Upper lobe of right lung (tissue), 1 donor: ENCODE results near the gene TOX3. TPM values are rescaled to one million over a fixed set of nuclear protein-coding genes. Genes with fewer than 3 reads are reported as not detected.

Experiments
- ATAC-seq: fragments of 200-7000 bp; cut with Tn5 transposase; one replicate; pipeline ENCODE4 v1.9.1; 2020; ENCODE audit warnings: mild to moderate bottlenecking, moderate library complexity
- DNase-seq: peaks from one replicate; pipeline ENCODE4 v3.0.0-alpha.2; 2020
- H3K27ac ChIP-seq: fragments of 200-600 bp; one replicate; pipeline ENCODE4 v1.8.0; 2022
- H3K27me3 ChIP-seq: fragments of 200-600 bp; one replicate; pipeline ENCODE4 v1.8.0; 2022; ENCODE audit warnings: mild to moderate bottlenecking
- H3K36me3 ChIP-seq: fragments of 200-600 bp; one replicate; pipeline ENCODE4 v1.8.0; 2022
- H3K4me1 ChIP-seq: fragments of 200-600 bp; one replicate; pipeline ENCODE4 v1.8.0; 2022
- H3K4me3 ChIP-seq: fragments of 200-600 bp; one replicate; pipeline ENCODE4 v1.8.0; 2022; ENCODE audit warnings: mild to moderate bottlenecking
- H3K9me3 ChIP-seq: fragments of 200-600 bp; one replicate; pipeline ENCODE4 v1.8.0; 2022
- intact Hi-C: fragments of 100-400 bp; cut with DNase I; formaldehyde crosslinking; loops from one replicate; pipeline ENCODE4 v1.11.0; 2022
- total RNA-seq: library from RNA; stranded (reverse); fragmentation: NEBNext Ultra II Directional; extraction: Animal tissue kit (Norgen Biotek cat#: 25700); gene quantifications from one replicate; pipeline ENCODE4 v1.2.1, GENCODE V29; 2021
- TF ChIP-seq, protein P1 (sequence below): fragments of 200-600 bp; IDR thresholded peaks from one replicate; pipeline ENCODE4 v1.8.0; 2022; ENCODE audit warnings: antibody characterized with exemption
- donor health status: DM: no; HTN: yes; CAD: no; lungs with severe emphysema.

TOX3 gene
- total RNA-seq, 1 donor from 2014 or later: 3.7 TPM

DNA sequence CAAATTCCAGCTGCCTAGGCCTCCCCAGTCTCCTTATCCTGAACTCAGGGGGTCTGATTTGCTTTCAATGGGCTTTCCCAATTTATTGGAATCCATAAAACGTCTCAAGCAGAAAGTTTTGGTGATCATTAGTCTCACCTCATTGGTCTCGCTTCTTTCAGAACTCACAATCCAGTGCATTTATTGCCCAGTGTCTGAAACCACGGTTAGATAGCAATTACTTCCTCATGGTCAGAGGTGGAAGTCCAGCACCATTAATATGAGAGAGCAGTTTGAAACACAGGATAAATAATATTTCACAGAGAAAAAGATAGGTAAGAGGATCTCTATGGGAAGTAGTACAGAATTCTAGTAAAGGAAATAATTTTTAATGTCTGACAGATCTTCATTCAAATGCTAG, 128.7 kb downstream of the TOX3 start:
- no peak for ATAC-seq
- Histone ChIP-seq H3K27me3 (no peaks in the 10 kb centered on the region), H3K36me3 (no peaks in the 10 kb centered on the region), H3K4me1 (no peaks in the 10 kb centered on the region), H3K4me3 (no peak overlapping the region), H3K27ac (no peak overlapping the region), H3K9me3 (no peaks in the 10 kb centered on the region)
- intact Hi-C loops: no loop called here
- TF ChIP-seq, protein P1, sequence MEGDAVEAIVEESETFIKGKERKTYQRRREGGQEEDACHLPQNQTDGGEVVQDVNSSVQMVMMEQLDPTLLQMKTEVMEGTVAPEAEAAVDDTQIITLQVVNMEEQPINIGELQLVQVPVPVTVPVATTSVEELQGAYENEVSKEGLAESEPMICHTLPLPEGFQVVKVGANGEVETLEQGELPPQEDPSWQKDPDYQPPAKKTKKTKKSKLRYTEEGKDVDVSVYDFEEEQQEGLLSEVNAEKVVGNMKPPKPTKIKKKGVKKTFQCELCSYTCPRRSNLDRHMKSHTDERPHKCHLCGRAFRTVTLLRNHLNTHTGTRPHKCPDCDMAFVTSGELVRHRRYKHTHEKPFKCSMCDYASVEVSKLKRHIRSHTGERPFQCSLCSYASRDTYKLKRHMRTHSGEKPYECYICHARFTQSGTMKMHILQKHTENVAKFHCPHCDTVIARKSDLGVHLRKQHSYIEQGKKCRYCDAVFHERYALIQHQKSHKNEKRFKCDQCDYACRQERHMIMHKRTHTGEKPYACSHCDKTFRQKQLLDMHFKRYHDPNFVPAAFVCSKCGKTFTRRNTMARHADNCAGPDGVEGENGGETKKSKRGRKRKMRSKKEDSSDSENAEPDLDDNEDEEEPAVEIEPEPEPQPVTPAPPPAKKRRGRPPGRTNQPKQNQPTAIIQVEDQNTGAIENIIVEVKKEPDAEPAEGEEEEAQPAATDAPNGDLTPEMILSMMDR: no peak
- no peak for DNase-seq

GRCh38 chr16:52416888-52417287, 130.1 kb downstream of the TOX3 start:
- no peaks in the 10 kb centered on the region for H3K9me3 ChIP-seq
- H3K36me3 ChIP-seq: no peaks in the 10 kb centered on the region
- no peak overlapping the region for H3K4me3 ChIP-seq
- no peak for DNase-seq
- no peak overlapping the region for H3K27ac ChIP-seq
- TF ChIP-seq, protein P1: no peak
- intact Hi-C loops: no loop called here
- H3K4me1 ChIP-seq: no peaks in the 10 kb centered on the region
- no peaks in the 10 kb centered on the region for H3K27me3 ChIP-seq
- ATAC-seq: no peak

DNA sequence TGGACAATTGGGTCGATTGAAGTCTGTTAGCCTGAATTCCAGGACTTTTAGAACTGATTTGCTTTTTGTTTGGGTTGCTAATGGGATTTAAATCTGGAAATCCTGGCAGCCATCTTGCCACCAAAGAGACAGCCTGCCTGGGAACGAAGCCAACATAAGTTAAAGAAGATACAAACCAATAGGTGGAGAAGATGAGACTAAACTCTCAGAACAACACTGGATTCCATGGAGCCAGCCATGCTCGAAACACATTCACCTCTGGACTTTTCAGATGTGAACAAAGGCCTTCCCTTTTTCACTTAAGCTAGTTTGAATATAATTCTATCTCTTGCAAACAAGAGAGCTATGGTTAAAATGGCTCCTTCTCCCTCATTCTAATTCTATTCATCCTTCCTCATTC, 135.9 kb downstream of the TOX3 start:
- Histone ChIP-seq H3K4me1 (no peaks in the 10 kb centered on the region), H3K36me3 (no peaks in the 10 kb centered on the region), H3K4me3 (no peak overlapping the region), H3K9me3 (no peaks in the 10 kb centered on the region), H3K27me3 (no peaks in the 10 kb centered on the region), H3K27ac (no peak overlapping the region)
- DNase-seq: no peak
- ATAC-seq: no peak
- TF ChIP-seq, protein P1: no peak
- intact Hi-C loops: no loop called here

- Histone ChIP-seq H3K9me3 (no peaks in the 10 kb centered on the region), H3K27ac (no peak overlapping the region), H3K27me3 (no peaks in the 10 kb centered on the region), H3K4me3 (no peak overlapping the region), H3K4me1 (no peaks in the 10 kb centered on the region), H3K36me3 (no peaks in the 10 kb centered on the region)
- peak; percentile 25 for ATAC-seq
- intact Hi-C loops: no loop called here
- TF ChIP-seq, protein P1: no peak
- DNase-seq: no peak
These were observed 138.6 kb downstream of the TOX3 start for GRCh38 chr16:52408191-52408845.

DNA sequence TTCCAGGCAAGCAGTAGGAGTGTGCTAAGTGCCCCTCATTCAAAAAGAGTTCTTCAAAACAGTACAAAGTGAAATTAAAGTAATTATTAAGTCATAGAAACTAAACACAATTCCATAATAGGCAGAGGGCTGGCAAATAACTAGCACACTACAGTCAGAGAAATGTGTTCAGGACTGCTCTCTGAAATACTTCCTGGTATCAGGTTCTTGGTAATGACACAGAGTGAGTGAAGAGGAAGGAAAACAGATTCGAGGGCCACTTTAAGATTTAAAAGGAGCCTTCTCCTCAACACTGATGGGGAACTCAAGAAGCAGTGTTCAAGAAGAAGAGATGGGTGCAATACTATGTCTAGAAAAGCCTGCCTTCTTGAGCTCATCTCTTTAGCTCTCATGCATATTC, 139.2 kb downstream of the TOX3 start:
- Histone ChIP-seq H3K4me1 (no peaks in the 10 kb centered on the region), H3K9me3 (no peaks in the 10 kb centered on the region), H3K27ac (no peak overlapping the region), H3K36me3 (no peaks in the 10 kb centered on the region), H3K4me3 (no peak overlapping the region), H3K27me3 (no peaks in the 10 kb centered on the region)
- DNase-seq: no peak
- TF ChIP-seq, protein P1: no peak
- ATAC-seq: peak; percentile 90
- intact Hi-C loops: no loop called here

DNA sequence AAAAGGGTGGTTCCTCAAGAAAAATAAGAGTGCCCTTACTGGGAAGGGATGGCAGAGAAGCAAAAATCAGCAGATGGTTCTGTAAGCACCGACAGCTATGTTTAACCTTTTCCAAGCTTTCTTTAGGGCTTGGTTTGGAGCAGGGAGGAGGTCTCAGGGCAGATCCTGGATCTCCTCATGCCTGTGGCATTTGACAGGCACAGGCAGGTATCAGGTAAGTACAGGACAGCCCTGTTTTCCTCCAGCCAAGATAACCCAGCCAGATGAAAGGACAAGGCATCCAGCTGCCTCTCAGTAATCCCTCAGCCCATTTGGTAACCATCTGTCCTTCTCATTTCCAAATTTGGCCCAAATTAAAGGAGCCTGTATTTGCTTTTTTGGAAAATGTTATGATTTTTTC, 141.5 kb downstream of the TOX3 start:
- TF ChIP-seq, protein P1: no peak
- ATAC-seq: no peak
- intact Hi-C loops: no loop called here

More for the DNA sequence above, 141.5 kb downstream of the TOX3 start:
- H3K27me3 ChIP-seq: no peaks in the 10 kb centered on the region
- no peak for DNase-seq
- H3K4me1 ChIP-seq: no peaks in the 10 kb centered on the region
- H3K4me3 ChIP-seq: no peak overlapping the region
- H3K27ac ChIP-seq: no peak overlapping the region
- no peaks in the 10 kb centered on the region for H3K9me3 ChIP-seq
- H3K36me3 ChIP-seq: no peaks in the 10 kb centered on the region
